RWPE2 (cell line): Measurements from ENCODE around the gene ZFHX3.

Source experiments
- ATAC-seq: fragments of 200-7000 bp; cut with Tn5 transposase; 3 replicates; pipeline ENCODE4 v1.9.1; 2021; ENCODE audit warnings: low read depth
- DNase-seq: peaks from one replicate; pipeline ENCODE4 v3.0.0-alpha.2; 2020; ENCODE audit warnings: low spot score
- H3K27ac ChIP-seq: fragments of 450-650 bp; 2 replicates; pipeline ENCODE4 v1.5.1; 2017; ENCODE audit warnings: mild to moderate bottlenecking; ENCODE audit not compliant: poor library complexity, severe bottlenecking
- H3K27me3 ChIP-seq: fragments of 250-450 bp; sonication (Bioruptor Pico); 2 replicates; pipeline ENCODE4 v1.5.1; 2021; ENCODE audit warnings: mild to moderate bottlenecking, moderate library complexity; ENCODE audit not compliant: insufficient read depth, poor library complexity, severe bottlenecking
- H3K36me3 ChIP-seq: fragments of 250-450 bp; sonication (Bioruptor Pico); 2 replicates; pipeline ENCODE4 v1.5.1; 2020; ENCODE audit warnings: low read depth, mild to moderate bottlenecking, moderate library complexity
- H3K4me1 ChIP-seq: fragments of 250-450 bp; sonication (Bioruptor Pico); 2 replicates; pipeline ENCODE4 v1.5.1; 2021; ENCODE audit warnings: mild to moderate bottlenecking, moderate library complexity; ENCODE audit not compliant: insufficient read depth, poor library complexity, severe bottlenecking
- H3K4me3 ChIP-seq: fragments of 250-450 bp; sonication (Bioruptor Pico); 2 replicates; pipeline ENCODE4 v1.5.1; 2021; ENCODE audit warnings: mild to moderate bottlenecking, moderate library complexity; ENCODE audit not compliant: severe bottlenecking
- H3K9me3 ChIP-seq: fragments of 250-450 bp; sonication (Bioruptor Pico); 2 replicates; pipeline ENCODE4 v1.5.1; 2021; ENCODE audit warnings: mild to moderate bottlenecking, moderate library complexity; ENCODE audit not compliant: severe bottlenecking
- CTCF ChIP-seq: fragments of 450-650 bp; IDR thresholded peaks from one replicate; pipeline ENCODE4 v1.5.1; 2017; ENCODE audit warnings: mild to moderate bottlenecking, moderate library complexity; ENCODE audit not compliant: poor library complexity, severe bottlenecking

Gene ZFHX3

GRCh38 chr16:72836181-72836580, 211.7 kb downstream of the ZFHX3 start:
- Histone ChIP-seq H3K27me3 (no peaks in the 10 kb centered on the region), H3K36me3 (no peaks in the 10 kb centered on the region), H3K9me3 (no peaks in the 10 kb centered on the region), H3K27ac (no peak overlapping the region), H3K4me3 (no peak overlapping the region), H3K4me1 (peaks cover 9% of the 10 kb centered on the region)
- no peak for DNase-seq
- no peak for ATAC-seq
- no peak for TF ChIP-seq CTCF

GRCh38 chr16:72835086-72835485, 212.8 kb downstream of the ZFHX3 start:
- ATAC-seq (no peak), DNase-seq (no peak)
- H3K27me3 ChIP-seq = no peaks in the 10 kb centered on the region
- no peak overlapping the region for H3K4me3 ChIP-seq
- no peak overlapping the region for H3K27ac ChIP-seq
- H3K9me3 ChIP-seq = no peaks in the 10 kb centered on the region
- TF ChIP-seq CTCF = no peak
- no peaks in the 10 kb centered on the region for H3K36me3 ChIP-seq
- H3K4me1 ChIP-seq = peaks cover 9% of the 10 kb centered on the region

- H3K27ac ChIP-seq = peak overlapping the region; percentile 36
These were observed 213.4 kb downstream of the ZFHX3 start for GRCh38 chr16:72834499-72834898.

GRCh38 chr16:72833969-72834368, 214.0 kb downstream of the ZFHX3 start:
- peak overlapping the region; percentile 36 for H3K27ac ChIP-seq
- peaks cover 9% of the 10 kb centered on the region for H3K4me1 ChIP-seq
- H3K9me3 ChIP-seq = no peaks in the 10 kb centered on the region
- ATAC-seq = no peak
- DNase-seq = no peak
- no peak for TF ChIP-seq CTCF
- no peaks in the 10 kb centered on the region for H3K27me3 ChIP-seq
- H3K4me3 ChIP-seq = no peak overlapping the region
- peaks cover 9% of the 10 kb centered on the region; the same call in 1 of the 2 replicates for H3K36me3 ChIP-seq

More at GRCh38 chr16:72834499-72834898, 213.4 kb downstream of the ZFHX3 start:
- peaks cover 9% of the 10 kb centered on the region for H3K4me1 ChIP-seq
- peaks cover 5% of the 10 kb centered on the region; the same call in 1 of the 2 replicates for H3K36me3 ChIP-seq
- ATAC-seq (no peak), DNase-seq (no peak)
- H3K9me3 ChIP-seq = no peaks in the 10 kb centered on the region
- TF ChIP-seq CTCF = no peak
- H3K27me3 ChIP-seq = no peaks in the 10 kb centered on the region
- no peak overlapping the region for H3K4me3 ChIP-seq

- no peaks in the 10 kb centered on the region for H3K9me3 ChIP-seq
- no peak for TF ChIP-seq CTCF
- peaks cover 9% of the 10 kb centered on the region for H3K4me1 ChIP-seq
- H3K4me3 ChIP-seq = no peak overlapping the region
- peaks cover 9% of the 10 kb centered on the region; the same call in 1 of the 2 replicates for H3K36me3 ChIP-seq
- DNase-seq = no peak
- H3K27me3 ChIP-seq = no peaks in the 10 kb centered on the region
- ATAC-seq = peak; percentile 65
- H3K27ac ChIP-seq = peak overlapping the region; percentile 36
These were observed 214.4 kb downstream of the ZFHX3 start for GRCh38 chr16:72833482-72833881.
